HG03039 (cell line): ENCODE measurements around the gene MRPL30.
"Not testable (repeated sequence)": the region's sequence is repeated elsewhere in the genome, so short reads cannot be mapped to it uniquely, and the experiment has no call there.

Experiments used
- ATAC-seq: cut with Tn5 transposase; IDR thresholded peaks from one replicate; pipeline ENCODE4 v1.9.1; 2021; ENCODE audit warnings: mild to moderate bottlenecking, moderate library complexity; ENCODE audit not compliant: unreplicated experiment

Gene MRPL30

DNA sequence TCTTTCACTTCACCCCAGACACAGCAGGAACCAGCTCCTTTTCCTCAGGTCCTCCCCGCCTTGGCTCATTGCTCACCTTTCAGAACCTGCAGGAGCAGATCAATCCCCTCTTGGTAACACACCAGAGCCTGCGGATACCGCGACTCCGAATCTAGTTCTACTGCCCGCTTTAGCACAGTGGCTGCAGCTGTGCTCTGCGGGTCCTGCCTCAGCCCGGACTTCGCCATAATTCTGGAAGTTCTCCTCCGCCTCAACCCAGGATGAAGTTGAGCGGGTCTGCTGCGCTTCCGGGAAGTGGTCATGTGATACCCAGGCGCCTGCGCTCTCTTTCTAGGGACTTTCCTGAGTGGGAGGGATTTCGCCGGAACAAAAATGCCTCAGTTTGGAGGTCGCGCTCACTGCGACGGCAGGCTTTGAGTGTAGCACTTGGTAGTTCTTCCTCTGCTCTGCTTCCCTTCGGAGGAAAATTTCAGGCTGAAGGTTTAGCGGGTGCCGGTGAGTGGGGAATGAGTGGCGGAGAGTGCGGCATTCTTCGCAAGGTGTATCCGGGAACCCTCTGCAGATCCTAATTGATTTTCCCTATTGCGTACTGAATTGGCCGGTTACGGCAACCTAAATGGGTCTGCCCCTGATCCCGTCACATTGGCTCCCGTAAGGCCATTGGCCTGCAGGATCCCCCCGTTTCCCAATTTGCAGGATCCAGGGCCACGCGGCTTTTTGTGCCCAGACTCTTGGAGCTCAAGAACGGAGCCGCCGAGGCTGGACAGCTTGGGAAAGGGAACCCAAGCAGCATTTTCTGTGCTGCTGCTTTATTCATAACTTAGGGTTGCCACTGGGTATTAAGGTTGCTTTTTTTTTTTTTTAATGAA lies at the start of gene MRPL30, which contains the start of gene MITD1:
MRPL30 (plus strand) TSS at position 430 of the 869 bp plus-strand sequence. CDS start 5,020 bp downstream, outside the sequence.
MITD1 (minus strand) TSS at position 304 of the 869 bp plus-strand sequence; CDS start at position 227, 77 bp downstream.
- ATAC-seq = peak; percentile 86

DNA sequence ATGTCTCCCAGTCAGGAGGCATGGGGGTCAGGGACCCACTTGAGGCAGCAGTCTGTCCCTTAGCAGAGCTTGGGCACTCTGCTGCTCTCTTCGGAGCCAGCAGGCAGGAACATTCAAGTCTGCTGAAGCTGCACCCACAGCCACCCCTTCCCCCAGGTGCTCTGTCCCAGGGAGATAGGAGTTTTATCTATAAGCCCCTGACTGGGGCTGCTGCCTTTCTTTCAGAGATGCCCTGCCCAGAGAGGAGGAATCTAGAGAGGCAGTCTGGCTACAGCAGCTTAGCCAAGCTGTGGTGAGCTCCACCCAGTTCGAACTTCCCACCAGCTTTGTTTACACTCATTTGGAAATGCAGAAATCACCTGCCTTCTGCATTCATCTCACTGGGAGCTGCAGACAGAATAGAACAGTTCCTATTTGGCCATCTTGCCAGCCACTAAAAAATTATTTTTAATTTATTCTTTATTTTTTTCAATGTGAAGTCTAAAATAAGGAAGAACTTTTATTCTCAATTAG lies 45.9 kb upstream of the MRPL30 start:
- ATAC-seq = not testable (repeated sequence)

DNA sequence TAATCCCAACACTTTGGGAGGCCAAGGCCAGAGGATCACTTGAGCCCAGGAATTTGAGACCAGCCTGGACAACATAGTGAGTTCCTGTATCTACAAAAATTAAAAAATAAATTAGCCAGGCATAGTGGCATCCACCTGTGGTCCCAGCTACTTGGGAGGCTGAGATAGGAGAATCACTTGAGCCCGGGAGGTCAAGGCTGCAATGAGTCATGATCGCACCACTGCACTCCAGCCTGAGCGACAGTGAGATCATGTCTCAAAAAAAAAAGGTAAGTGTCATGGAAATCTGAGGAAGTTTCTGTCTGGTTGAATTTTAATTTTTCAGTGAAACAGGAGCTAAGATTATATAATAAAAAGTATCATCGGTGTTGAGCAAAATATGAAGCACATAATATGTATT lies 42.0 kb upstream of the MRPL30 start:
- no peak for ATAC-seq

DNA sequence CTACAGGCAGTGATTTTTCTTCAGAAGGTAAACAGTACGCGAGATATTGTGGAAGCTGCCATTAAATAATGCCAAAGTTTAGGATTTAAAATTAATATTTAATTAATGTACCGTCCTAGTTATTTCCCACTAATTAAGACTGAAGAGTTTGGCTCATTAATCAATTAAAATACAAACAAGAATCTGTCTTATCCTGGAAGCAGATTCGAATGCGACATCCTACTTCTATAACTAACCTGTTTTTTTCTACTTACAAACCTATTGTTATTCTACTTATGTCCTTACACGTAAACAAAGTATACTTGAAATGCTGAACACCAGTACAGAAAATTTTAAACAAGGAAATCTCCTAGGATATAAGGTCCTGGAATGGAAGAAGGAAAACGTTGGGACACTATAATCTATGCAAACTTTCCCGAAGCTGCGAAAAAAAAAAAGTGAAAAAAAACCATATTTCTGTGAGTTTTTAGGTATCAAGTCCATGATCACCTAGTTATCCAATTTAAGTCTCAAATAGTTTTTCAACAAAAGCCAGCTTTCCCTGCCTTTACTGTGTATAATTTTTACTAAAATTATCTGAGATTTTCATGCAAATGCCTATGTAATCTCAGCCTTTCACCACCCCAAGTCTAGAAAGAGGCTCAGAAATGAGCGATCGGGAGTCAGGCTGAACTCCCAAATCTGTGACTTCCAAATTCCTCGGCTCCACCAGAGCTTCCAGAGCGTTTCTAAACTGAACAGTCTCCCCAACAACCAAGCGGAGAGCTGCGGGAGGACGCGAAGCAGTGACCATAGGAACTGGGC lies 40.7 kb upstream of the MRPL30 start:
- no peak for ATAC-seq

DNA sequence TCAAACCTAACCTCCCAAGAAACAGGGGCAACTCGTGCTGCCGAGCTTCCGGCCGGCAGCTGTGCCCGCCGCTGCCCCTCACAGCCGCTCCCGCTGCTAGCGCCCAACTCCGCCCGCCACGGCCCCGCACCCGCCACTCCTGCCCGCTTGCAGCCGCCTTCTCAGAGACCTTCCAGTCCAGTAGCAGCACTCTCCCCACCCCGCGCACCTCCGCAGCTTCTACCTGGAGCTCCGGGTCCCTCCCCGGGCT lies 40.2 kb upstream of the MRPL30 start:
- ATAC-seq = peak; percentile 23

DNA sequence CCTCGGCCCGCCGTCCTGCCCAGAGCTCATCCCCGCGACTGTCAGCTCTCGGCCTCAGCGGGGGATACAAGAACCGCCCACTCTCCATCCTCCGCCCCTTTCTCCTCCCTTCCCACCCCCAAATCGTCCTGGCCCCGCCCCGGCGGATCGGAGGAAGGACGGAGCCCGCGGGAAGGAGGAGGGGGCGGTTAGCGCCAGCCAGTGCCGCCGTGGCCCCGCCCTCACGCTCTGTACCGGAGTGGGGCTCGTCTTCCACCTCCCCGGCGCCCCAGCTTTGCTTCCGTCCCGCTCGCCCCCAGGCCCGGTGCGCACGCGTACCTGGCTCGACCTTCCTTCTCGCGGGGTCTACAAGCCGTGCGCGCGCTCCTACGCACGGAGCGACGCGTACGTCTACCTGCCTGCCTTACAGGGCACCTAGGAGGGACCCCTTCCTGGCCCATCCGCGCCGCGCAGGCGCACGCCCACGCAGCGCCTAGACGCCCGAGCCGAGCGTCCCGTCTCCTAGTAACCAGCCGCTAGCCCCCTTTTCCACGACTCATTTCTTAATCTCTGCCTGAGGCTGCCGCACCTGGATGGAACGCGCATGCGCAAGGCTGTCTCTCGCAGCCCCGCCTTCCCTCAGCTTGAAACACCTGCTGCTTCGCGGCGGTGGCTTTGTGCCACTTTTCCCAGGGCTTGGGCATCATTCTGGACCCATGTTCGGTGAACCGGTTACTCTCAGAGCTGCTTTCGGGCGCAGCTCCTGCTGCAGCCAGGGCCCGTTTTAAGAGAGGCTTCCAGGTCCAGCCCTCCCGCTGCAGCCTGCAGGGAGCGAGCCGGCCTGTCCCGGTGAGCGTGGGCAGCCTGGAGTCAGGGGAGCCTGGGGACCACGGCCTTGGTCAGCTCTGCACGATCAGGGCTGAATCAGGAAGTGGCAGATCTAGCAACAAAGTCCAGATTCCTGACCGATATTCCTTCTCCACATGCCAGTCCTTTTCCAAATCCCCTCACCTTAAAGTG lies 39.6 kb upstream of the MRPL30 start, which contains the start of gene C2orf15:
C2orf15 (plus strand) TSS at position 598 of the 999 bp plus-strand sequence. CDS start 8,852 bp downstream, outside the sequence.
- peak; percentile 84 for ATAC-seq

DNA sequence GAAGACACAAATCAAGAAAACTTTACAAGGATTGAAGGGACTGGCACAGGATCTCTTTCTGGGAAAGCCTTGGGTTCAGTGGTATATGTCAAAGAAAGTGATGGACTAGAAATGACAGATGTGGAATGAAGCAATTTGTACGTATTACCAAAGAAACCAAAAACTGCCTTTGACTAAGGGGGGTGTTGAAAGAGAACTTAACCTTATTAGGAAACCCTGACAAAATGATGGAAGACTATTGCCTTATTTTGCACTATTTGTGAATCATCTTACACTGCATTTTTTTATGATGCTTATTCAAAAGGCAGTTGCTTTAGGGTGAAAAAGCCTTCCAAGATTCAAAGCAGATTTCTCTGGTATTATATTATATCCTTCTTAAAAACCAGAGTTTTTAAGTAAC lies 30.3 kb upstream of the MRPL30 start:
- ATAC-seq = no peak

DNA sequence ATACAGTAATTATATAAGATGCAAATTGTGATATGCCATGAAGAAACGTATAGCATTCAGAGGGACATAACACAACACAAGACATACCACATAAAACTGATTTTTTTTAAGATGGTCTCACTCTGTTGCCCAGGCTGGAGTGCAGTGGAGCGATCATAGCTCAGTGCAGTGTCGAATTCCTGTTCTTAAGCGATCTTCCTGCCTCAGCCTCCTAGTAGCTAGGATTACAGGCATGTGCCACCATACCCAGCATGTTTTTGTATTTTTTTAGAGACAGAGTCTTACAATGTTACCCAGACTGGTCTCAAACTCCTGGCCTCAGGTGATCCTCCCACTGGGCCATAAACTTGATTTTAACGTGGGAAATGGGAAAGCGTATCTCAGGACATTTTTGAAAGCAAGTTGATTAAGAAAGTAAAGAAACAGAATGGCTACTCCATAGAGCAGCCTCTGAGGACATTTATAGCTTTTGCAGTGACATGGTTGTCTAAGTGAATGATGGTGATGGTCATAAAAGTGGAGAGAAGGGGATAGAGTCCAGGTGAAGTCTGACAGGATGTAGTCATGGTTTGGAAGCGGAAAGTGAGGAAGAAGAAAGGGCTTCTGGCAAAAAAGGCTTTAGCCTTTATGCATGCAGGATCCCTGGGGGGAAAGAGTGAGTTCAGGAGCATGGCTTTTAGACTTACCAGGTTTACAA lies 28.6 kb upstream of the MRPL30 start:
- ATAC-seq = no peak

DNA sequence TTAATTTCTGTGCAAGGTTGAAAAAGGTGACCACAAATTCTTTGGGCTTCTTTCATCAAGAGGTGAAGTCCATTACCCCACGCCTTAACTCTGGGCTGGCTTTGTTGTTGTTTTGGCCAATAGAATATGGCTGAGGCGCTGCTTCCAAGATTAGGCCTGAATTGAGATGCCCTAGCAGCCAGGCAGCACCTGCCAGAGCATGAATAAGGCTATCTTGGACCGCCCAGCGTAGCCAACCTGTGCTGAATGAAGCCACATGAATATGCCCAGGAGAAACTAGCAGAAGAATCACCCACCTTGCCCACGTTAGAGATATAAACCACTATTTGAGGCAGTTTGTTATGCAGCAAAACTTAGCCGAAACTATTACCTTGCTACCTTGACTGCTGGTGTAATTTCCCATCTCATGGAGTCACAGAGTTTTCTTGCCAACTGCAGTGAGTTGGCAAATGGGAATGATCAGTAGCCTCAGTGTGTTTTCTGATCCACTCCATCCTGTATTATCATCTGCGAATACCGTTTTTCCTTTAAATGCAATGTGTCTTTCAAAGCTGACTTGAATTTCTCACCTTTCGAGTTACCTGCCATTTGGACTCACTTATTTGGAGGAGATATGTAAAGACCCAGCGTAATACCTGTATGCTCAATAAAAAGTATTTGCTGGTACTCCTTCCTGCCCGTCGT lies 26.9 kb upstream of the MRPL30 start:
- ATAC-seq = no peak

DNA sequence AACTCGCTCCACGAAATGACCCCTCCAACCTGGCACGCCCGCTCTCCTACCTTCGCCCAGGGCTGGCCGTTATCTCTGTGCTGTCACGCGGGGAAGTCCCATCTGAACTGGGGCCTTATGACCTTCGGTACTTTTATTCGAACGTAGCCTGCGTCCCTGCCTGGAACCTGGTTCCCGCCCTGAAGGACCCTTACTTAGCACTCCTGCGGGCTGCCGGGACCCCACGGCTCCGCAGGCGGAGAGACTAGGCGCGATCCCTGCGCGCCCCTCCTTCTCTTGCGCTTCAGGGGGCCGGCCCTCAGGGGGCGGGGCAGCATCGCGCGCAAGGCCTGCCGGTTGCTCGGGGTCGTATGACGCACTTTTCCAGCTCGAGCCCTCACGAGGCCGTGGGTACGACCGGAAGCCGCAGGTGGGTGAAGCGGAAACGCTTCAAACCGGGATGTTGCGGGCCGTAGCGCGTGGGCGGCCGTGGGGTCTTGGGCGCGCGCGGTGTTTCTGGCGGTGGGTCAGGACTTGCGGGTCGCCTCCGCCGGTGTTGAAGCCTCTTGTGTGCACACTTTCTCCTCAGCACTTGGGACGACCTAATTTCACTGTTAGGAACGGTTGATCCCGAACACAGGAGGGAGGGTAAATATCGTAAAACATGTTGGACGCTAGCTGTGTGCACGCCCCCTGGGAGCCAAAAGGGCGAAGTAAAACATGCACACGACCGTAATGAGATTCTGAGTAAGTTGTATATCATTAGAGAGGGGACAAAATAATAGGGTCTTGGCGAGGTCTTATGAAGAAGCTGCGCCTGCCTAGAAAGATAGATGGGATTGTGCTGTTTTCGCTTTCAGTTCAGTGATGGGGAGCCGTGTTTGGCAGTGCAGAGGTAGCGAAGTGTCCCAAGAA lies 26.1 kb upstream of the MRPL30 start, which contains the start of the genes LIPT1 and TSGA10:
LIPT1 (plus strand) TSS at position 325 of the 894 bp plus-strand sequence. CDS start 6,991 bp downstream, outside the sequence.
TSGA10 (minus strand) TSS at position 300 of the 894 bp plus-strand sequence. CDS start 45,503 bp downstream, outside the sequence.
- peak; percentile 94 for ATAC-seq

DNA sequence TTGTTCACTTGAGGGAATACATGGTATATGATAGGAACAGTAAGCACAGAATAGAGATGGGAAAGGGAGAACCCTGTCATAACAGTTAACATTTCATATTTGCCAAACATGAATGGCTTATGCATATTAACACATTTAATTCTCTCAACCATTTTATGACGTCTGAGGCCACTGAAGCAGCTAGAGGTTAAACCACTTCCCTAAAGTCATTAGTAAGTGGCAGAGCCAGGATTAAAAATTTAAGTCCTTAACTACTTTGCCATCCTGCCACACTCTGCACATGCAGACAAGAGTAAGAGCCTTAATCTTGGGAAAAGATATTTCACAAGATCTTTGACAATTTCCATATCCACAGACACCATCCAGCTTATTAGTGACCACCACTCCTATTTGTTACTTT lies 24.1 kb upstream of the MRPL30 start:
- no peak for ATAC-seq

DNA sequence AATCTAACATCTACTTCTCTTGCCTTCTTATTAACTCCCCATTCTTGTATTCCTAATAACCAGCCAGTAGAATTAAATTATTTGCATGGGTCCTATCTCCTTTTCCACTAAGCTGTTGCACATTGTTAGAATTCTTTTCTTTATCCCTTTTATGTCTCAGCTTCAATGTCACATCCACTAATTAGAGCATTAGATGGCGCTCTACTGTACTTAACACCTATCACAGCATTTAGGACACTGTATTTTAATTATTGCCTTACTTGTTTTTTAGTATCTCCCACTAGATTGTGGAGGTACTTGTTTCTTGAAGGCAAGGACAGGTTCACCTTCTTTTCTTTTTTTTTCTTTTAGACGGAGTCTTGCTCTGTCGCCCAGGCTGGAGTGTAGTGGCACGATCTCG lies 22.4 kb upstream of the MRPL30 start:
- ATAC-seq = no peak

DNA sequence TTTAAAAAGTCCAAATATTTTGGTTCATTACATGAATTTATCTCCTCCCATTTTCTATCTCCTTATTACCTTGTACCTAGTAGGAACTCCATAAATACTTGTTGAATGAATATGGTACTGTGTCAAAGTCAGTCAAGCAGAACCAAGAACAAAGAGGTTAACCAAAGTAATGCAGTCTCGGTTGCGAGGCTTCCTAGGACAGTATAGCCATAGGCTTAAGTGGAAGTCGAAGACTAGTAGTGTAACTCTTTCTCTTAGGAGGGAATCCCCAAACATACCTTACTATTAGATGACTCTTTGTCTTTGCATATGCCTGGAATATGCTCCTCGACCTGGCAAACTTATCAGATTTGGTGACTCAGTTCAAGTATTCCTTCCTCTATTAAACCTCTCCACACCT lies 21.4 kb upstream of the MRPL30 start:
- ATAC-seq = no peak

DNA sequence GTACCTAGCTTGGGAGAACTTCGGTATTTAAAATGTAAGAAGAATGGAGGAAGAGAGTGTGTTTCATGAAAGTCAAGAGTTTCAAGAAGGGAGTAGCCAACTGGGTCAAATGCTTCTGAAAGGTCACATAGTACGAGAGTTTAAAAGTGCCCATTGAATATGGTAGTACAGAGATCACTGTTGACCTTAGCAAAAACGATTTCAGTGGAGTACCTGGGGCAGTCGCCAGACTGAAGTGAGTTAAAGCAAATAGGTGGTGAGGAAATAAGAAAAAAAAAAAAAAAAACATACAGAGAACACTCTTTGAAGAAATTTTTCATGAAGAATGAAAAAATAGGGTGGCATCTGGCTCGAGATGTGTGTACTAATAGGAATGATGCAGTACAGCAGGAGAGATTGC lies 14.8 kb upstream of the MRPL30 start:
- no peak for ATAC-seq

DNA sequence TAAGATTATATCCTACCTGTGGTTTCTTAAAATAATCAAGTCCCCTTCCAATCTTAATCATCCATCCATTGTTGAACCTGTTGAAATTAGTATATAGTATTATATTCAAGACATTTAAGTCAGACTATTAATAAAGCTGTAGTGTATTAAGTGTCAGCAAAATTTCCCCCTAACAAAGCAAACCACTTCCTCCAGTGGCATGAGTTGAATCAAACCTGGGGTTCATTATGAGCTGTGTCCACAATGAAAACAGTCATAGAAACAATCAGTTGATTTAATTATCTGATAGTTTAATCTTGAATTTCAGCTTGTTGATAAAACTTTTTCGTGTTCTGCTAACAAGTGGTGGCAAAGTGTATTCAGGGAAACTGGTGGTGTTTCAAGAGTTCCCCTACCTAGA lies 11.4 kb upstream of the MRPL30 start:
- ATAC-seq = no peak

DNA sequence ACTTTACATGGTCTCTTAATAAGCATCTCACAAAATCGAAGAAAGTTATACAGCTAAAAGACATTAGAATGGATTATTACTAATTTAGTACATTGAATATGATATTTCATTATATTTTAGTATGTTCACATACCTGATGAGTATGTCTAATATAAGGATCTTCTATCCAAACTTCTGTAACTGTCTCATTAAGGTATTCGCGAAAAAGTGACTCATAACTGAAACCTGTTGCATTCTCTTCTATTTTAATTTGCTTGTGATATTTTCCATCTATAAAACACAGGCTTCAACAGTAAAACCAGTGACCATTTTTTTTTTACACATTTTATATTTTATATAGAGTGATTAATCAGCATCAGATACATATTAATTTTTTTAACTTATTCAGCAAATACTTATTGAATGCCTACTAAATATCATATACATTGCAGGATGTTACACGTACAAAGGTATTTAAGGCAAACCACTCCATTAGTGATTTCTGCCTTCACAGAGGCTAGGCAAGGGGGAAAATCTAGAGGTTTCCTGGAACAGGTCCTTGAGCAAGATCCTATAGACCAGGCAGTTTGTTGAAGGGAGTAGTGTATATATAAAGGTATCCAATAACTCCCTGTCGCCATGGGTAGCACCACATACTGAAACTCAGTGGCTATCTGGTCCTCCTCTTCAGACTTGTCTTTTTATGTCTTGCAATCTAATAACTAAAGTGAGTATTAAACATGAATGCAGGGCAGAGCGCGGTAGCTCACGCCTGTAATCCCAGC lies 9.4 kb upstream of the MRPL30 start:
- ATAC-seq = no peak

DNA sequence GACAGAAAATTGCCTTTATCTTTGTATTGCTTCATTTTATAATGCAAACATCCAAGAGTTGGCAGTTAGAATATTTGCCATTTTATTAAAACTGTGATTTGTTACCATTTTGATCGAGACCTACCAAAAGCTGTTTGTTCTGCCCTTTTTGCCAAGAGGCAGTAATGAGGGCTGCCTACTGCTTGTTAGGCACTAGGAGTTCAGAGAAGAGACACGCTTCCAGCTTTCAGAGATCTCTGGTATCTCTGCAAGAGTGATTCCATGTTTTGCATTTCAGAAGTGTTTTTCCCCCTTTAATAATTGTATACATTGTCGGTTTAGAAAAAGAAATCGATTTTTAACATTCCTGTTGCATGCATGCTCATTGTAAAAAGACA lies 628 bp downstream of the MRPL30 start:
- ATAC-seq = no peak
